Measurements from ENCODE around the gene TLX1.
"Not testable (repeated sequence)": the region's sequence is repeated elsewhere in the genome, so short reads cannot be mapped to it uniquely, and the experiment has no call there.

GRCh38 chr10:101154506-101154905, 23.4 kb downstream of the TLX1 start:
- not testable (repeated sequence) for TF ChIP-seq CTCF, POLR2A (IDR thresholded peaks at IDR 0.05)

Data from body of pancreas (tissue), 4 donors.